Esophagus squamous epithelium (tissue), 4 donors: ENCODE measurements around the gene HOXC9.

ENCODE experiments used
- POLR2A ChIP-seq, 4 donors: fragments of 450-650 bp; IDR thresholded peaks; one replicate each; pipeline ENCODE4 v1.6.1; 2017; ENCODE audit warnings: antibody characterized with exemption in 4 of 4, mild to moderate bottlenecking in 4 of 4, moderate library complexity in 3 of 4
- TF ChIP-seq, protein P1 (sequence below), 6 experiments: fragments of 450-650 bp in 4 of 6; fragments of 200-600 bp in 2 of 6; sonication (generic) in 2 of 6; IDR thresholded peaks; one replicate each; pipeline ENCODE4 v1.5.1; 2016 to 2019; ENCODE audit warnings: antibody characterized with exemption in 6 of 6, mild to moderate bottlenecking in 4 of 6, moderate library complexity in 4 of 6

DNA sequence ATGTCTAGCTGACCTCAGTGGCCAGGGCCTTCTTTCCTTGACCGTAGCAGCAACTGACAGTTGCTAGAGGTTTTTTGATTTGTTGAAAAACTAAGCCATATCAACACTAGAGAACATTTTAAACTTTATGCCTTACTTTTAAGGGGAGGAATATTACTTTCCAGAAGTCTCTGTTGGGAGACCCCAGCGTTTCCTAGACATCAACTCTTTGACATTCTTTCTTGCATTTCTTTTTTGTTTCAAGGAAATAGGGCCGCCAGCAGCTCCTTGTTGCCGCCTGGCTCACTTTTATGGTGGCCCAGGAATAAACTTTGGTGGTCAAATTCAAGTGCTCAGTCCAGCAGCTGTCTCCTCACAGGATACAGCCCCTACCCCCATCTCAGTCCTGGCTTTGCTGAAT is 29.5 kb upstream of the HOXC9 start:
- TF ChIP-seq, protein P1, sequence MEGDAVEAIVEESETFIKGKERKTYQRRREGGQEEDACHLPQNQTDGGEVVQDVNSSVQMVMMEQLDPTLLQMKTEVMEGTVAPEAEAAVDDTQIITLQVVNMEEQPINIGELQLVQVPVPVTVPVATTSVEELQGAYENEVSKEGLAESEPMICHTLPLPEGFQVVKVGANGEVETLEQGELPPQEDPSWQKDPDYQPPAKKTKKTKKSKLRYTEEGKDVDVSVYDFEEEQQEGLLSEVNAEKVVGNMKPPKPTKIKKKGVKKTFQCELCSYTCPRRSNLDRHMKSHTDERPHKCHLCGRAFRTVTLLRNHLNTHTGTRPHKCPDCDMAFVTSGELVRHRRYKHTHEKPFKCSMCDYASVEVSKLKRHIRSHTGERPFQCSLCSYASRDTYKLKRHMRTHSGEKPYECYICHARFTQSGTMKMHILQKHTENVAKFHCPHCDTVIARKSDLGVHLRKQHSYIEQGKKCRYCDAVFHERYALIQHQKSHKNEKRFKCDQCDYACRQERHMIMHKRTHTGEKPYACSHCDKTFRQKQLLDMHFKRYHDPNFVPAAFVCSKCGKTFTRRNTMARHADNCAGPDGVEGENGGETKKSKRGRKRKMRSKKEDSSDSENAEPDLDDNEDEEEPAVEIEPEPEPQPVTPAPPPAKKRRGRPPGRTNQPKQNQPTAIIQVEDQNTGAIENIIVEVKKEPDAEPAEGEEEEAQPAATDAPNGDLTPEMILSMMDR (IDR thresholded peaks at IDR 0.05): no peak
- no peak for TF ChIP-seq POLR2A (IDR thresholded peaks at IDR 0.05)
